Measurements from ENCODE around the gene WARS2.

- no peak for TF ChIP-seq EZH2 (optimal IDR thresholded peaks at IDR 0.05; ENCODE audit: low read depth, low read length)
- TF ChIP-seq, protein P1, sequence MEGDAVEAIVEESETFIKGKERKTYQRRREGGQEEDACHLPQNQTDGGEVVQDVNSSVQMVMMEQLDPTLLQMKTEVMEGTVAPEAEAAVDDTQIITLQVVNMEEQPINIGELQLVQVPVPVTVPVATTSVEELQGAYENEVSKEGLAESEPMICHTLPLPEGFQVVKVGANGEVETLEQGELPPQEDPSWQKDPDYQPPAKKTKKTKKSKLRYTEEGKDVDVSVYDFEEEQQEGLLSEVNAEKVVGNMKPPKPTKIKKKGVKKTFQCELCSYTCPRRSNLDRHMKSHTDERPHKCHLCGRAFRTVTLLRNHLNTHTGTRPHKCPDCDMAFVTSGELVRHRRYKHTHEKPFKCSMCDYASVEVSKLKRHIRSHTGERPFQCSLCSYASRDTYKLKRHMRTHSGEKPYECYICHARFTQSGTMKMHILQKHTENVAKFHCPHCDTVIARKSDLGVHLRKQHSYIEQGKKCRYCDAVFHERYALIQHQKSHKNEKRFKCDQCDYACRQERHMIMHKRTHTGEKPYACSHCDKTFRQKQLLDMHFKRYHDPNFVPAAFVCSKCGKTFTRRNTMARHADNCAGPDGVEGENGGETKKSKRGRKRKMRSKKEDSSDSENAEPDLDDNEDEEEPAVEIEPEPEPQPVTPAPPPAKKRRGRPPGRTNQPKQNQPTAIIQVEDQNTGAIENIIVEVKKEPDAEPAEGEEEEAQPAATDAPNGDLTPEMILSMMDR (IDR thresholded peaks at IDR 0.05; ENCODE audit: low read length), result no peak
Observed at GRCh38 chr1:119040489-119040888, 100.0 kb downstream of the WARS2 start.
